Epithelial cell of esophagus (primary cell): ENCODE measurements around the gene HLA-DOB.
"Not testable (repeated sequence)": the region's sequence is repeated elsewhere in the genome, so short reads cannot be mapped to it uniquely, and the experiment has no call there.

Experiments
- DNase-seq: peaks from one replicate; pipeline ENCODE4 v3.0.0; 2010; ENCODE audit warnings: low read depth
- H3K4me3 ChIP-seq: 2 replicates; pipeline ENCODE4 v1.5.1; 2011; ENCODE audit warnings: mild to moderate bottlenecking, low read length, control low read depth
- CTCF ChIP-seq: IDR thresholded peaks from 2 replicates; pipeline ENCODE4 v1.5.1; 2011; ENCODE audit warnings: low read depth, mild to moderate bottlenecking, low read length, control low read depth, inconsistent platforms; ENCODE audit not compliant: insufficient read depth; ENCODE audit errors: missing control alignments

HLA-DOB gene

GRCh38 chr6:32796848-32797776 is 19.7 kb downstream of the HLA-DOB start:
- DNase-seq, result peak; percentile 64
- peak; percentile 76 for TF ChIP-seq CTCF

GRCh38 chr6:32794510-32794909 is 22.3 kb downstream of the HLA-DOB start:
- H3K4me3 ChIP-seq, result no peak overlapping the region
- no peak for TF ChIP-seq CTCF
- no peak for DNase-seq

More at GRCh38 chr6:32796848-32797776, 19.7 kb downstream of the HLA-DOB start:
- H3K4me3 ChIP-seq, result peak overlapping the region; percentile 2

- no peak for DNase-seq
- no peak for TF ChIP-seq CTCF
- no peak overlapping the region for H3K4me3 ChIP-seq
Observed at GRCh38 chr6:32792901-32793435, 23.8 kb downstream of the HLA-DOB start.

- no peak overlapping the region for H3K4me3 ChIP-seq
- no peak for TF ChIP-seq CTCF
- peak; percentile 70 for DNase-seq
Observed at GRCh38 chr6:32790306-32790705, 26.5 kb downstream of the HLA-DOB start.

- DNase-seq, result peak; percentile 70
- TF ChIP-seq CTCF, result peak; percentile 73
- no peak overlapping the region for H3K4me3 ChIP-seq
Observed at GRCh38 chr6:32785781-32786533, 30.8 kb downstream of the HLA-DOB start.

- not testable (repeated sequence) for DNase-seq, H3K4me3 ChIP-seq
Observed at GRCh38 chr6:32782923-32783322, 33.9 kb downstream of the HLA-DOB start.

- TF ChIP-seq CTCF, result no peak
- DNase-seq, result no peak
- H3K4me3 ChIP-seq, result no peak overlapping the region
Observed at GRCh38 chr6:32779036-32779435, 37.8 kb downstream of the HLA-DOB start.
